Ovary (tissue), 3 donors: Measurements from ENCODE around the gene AMER1.

Source experiments
- CTCF ChIP-seq, 3 donors: fragments of 450-650 bp in 2 of 3; fragments of 200-600 bp in 1 of 3; IDR thresholded peaks; one replicate each; pipeline versions ENCODE4 v1.5.1 to v1.8.0; 2016 to 2022; ENCODE audit warnings: antibody characterized with exemption in 3 of 3, mild to moderate bottlenecking in 1 of 3
- EP300 ChIP-seq: sonication (generic); formaldehyde crosslinking; IDR thresholded peaks from one replicate; pipeline ENCODE4 v1.6.1; 2017; ENCODE audit warnings: antibody characterized with exemption
- POLR2A ChIP-seq: fragments of 450-650 bp; IDR thresholded peaks from one replicate; pipeline ENCODE4 v1.6.1; 2017; ENCODE audit warnings: antibody characterized with exemption, mild to moderate bottlenecking, moderate library complexity
- donor health status: DM: no; HTN: no; CAD: no.

- TF ChIP-seq CTCF (IDR thresholded peaks at IDR 0.05) (no peak), POLR2A (no peak), EP300 (no peak)
These were observed at the start of gene AMER1 for GRCh38 chrX:64205441-64205734.
